NCI-H460 (cell line): ENCODE measurements around the gene LRRC2. TPM values are rescaled to one million over a fixed set of nuclear protein-coding genes. Genes with fewer than 3 reads are reported as not detected.
"Not testable (repeated sequence)": the region's sequence is repeated elsewhere in the genome, so short reads cannot be mapped to it uniquely, and the experiment has no call there.

Source experiments
- DNase-seq: peaks from one replicate; pipeline ENCODE4 v3.0.0-alpha.2; 2016; ENCODE audit warnings: low read depth; ENCODE audit errors: extremely low read depth
- total RNA-seq: library from RNA; depleted of rRNA; stranded (reverse); fragments of >200 nt; shearing (Covaris generic); gene quantifications from 2 replicates; pipeline ENCODE4 v1.2.3, GENCODE V29; 2014

The LRRC2 gene
- total RNA-seq, 1 experiment from 2014 or later: not detected

DNA sequence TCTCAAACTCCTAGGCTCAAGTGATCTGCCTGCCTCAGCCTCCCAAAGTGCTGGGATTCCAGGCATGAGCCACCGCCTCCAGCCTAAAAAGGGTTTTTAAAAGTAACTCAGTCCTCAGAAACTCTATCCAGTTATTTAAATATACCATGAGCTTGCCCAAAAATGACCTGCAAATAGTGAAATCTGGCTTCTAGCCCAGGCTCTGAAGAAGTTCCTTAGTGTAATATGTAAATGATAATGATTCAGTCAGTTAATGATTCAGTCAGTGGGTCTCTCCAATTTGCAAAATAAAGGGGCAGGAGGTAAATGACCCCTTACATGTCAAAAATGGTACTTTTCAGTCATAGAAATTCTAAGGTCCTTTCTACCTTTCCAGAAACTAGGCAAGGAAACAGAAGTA is 28.8 kb downstream of the LRRC2 start:
- DNase-seq: no peak

DNA sequence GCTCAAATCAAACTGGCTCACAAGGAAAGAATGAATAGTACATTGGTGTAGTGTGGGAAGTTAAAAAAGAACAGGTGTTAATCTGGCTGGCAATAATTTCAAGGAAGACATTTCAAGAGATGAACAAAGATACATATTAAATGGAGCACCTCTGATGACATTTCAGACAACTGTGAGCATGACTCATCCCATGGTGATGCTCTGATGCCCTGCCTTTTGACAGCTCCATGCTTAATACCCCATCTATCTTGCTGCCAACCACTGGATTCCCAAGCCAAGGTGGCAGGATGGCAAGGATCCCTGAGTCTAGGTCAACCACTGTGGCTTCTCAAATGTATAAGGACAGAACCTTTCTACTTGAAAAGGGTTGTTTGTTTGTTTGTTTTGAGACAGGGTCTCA is 29.3 kb downstream of the LRRC2 start:
- no peak for DNase-seq

DNA sequence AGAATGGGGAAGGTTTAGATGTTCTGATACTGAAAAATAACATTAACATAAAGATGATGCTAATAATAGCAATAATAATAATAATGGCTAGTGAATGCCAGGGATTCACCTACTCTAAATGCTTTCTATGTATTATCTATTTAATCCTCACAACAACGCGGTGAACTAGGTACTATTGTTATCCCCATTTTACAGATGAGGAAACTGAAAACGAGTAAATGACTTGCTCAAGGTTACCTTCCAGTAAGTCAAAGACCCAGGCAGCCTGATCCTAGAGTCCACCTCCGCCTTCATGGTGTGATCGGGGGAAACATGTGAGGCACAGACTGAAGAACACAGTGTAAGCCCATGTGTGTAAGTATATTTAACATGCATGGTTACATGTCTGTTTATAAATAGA is 30.4 kb downstream of the LRRC2 start:
- DNase-seq: no peak

DNA sequence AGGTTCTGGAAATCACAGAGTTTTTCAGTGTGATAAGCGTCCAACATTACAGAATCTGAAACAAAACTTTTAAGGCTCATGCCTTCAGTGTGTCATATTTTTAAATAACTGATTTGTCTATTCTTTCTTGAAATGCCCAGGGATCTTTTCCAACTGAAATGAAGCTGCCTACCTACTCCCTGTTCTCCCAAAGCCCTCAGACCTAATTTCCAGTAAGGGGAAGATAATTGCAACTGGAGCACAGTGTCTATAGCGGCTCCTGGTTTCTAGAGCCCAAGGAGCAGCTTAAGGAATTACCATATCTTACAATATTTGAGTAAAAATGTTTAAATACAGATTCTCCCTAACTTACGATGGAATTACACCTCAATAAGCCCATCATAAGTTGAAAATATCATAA is 33.0 kb downstream of the LRRC2 start:
- DNase-seq: no peak

DNA sequence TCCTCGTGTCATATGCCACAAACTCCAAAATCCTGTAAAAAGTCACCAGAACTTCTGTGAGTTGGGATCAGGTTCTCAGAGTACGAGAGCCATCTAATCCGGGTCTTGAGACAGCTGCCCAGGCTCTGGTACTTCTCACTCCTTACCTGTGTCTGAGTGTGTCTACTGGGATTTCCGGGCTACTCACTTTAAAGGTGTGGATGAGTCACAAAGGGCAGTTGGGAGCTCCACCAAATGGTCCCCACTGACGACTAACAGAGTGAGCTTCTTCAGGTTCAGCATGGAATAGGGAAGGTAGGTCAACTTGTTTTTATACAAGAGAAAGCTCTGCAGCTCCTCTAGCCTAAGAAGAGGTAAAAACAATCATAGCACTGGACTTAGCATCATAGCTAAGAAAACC is 38.9 kb downstream of the LRRC2 start:
- no peak for DNase-seq

DNA sequence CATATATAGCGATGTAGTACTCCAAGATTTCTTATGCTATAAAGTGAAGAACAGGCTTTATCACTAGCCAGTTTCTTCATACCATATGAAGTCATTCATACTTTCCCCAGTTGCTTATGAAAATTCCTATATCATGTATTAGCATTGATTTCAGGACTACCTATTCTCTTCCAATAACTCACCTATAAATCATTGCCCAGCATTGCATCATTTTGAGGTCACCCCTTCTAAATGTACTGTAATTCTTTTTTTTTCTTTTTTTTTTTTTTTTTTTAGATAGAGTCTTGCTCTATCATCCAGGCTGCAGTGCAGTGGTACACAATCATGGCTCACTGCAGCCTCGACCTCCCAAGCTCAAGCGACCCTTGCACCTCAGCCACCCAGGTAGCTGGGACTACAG is 41.3 kb downstream of the LRRC2 start:
- DNase-seq: no peak

DNA sequence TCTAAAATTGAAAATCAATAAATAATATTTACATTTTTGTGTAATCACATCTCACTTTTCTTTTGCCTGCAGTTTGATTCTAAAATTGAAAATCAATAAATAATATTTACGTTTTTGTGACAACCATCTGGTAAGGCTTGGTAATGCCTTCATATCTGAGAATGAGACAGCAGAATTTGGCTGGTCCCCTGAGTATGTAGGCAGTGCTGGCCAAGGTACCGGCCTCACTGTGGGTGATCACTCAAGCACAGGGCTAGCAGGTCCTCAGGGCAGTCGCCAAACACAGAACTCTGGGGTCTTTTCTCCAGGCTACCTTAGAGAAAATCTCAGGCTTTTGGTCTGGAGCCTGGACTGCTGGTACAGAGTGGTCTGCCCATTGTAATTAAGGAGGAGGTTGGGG is 42.1 kb downstream of the LRRC2 start:
- no peak for DNase-seq

DNA sequence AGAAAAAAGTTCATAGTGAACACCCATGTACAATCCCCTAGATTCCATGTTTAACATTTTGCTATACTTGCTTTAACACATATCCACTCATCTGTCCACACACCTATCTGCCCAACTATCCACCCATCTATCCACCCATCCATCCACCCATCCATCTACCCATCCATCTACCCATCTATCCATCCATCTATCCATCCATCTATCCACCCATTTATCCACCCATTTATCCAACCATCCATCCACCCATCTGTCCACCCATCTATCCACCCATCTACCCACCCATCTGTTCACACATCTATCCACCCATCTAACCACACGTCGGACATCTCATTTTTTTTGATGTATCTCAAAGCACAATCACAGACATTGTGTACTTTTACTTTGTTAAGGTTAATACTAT is 42.5 kb downstream of the LRRC2 start:
- no peak for DNase-seq

DNA sequence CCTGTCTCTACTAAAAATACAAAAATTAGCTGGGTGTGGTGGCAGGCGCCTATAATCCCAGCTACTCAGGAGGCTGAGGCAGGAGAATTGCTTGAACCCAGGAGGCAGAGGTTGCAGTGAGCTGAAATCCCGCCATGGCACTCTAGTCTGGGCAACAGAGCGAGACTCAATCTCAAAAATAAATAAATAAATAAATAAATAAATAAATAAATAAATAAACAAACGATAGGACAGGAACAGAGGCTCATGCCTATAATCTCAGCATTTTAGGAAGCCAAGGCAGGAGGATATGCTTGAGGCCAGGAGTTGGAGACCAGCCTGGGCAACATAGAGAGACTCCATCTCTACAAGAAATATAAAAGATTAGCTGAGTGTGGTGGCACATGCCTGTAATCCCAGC is 43.9 kb downstream of the LRRC2 start:
- DNase-seq: not testable (repeated sequence)

DNA sequence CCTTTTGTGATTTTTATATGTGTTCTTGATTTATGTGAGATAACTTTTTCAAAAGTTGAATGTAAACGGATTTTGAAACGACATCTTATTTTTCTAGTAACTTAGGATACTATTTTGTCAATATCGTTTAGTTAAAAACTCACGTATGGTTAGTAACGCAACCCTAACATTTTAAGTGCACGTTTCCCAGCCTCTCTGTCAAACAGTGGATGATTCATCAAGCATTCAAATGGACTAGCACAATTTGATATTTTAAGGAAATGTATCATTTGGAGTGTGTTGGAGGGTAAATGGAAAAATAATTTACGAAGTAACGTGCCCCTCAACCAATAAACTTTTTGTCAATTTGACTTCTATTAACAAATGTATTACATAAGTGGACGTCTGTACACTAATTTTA is 45.0 kb downstream of the LRRC2 start:
- no peak for DNase-seq

DNA sequence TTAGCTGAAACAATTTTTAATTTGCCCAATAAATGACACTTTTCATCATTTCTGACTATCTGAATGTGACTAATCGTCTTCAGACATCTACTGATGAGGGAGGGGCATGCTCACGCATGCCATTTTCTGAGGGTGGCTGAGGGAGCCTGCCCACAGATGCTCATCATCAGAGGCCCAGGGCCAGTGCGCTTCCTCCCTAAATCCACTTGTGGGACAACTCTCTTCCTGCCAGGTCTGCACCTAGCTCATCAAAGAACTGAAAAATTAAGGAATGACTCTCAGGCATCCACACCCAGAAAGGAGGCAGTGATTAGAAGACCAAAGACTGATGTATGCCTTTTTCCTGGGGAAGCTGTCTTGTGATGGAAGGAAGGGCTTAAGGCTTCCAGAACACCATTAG is 45.6 kb downstream of the LRRC2 start:
- no peak for DNase-seq

DNA sequence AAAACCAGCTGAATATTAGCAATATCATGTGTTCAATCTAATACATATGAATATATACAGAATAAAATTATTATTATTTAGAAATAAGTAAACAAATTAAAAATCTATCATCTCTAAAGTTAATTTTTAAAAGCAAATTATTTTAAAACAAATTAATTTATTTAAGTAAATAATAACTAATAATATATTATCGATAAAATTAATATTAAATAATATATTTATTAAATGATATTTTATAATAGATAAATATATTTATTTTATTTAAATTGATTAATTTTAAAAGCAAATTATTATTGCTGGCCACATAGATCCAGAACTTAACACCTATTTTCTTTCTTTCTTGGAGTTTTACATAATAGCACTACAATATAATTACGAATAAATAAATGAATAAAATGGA is 46.1 kb downstream of the LRRC2 start:
- DNase-seq: no peak

DNA sequence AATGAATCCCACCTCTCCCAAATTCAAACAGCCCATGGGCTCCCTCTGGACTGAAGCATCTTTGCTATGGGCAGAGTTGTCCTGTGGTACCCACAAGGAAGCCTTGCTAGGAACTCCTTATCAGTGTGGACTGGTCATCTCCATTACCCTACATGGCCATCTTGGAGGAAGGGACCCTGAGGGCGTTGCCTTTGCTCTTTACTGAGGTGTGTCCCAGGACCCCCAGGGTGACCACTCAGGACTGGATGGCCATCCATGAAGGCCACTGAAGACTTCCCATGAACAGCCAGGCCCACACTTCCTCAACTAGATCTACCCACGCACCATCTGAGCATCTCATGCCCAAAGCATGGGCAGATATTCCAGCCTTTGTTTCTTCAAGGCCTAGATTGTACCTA is 48.3 kb downstream of the LRRC2 start:
- DNase-seq: no peak

DNA sequence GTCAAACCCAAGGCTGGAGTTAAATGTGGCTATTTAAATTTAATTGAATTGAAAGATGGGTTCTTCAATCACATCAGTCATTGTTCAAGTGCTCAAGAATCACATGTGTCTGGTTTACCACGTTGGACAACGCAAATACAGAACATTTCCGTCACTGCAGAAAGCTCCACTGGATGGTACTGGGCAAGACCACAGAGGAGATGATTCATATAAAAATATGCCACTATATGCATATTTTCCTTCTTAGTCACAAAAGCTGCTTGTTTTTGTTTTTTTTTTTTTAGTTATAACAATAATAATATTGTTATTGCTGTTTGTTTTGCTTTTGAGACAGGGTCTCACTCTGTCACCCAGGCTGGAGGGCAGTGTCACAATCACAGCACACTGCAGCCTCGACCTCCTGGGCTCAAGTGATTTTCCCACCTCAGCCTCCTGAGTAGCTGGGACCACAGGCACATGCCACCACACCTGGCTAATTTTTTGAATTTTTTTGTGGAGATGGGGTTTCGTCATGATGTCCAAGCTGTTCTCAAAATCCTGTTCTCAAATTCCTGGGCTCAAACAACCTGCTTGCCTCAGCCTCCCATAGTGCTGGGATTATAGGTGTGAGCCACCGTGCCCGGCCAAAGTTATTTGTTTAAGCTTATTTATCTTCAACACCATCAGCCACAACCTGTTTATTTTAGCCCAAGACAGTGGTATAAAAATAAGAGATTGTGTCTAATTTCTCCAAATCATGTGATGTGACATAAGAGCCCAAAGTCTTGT is 48.9 kb downstream of the LRRC2 start:
- DNase-seq: no peak

DNA sequence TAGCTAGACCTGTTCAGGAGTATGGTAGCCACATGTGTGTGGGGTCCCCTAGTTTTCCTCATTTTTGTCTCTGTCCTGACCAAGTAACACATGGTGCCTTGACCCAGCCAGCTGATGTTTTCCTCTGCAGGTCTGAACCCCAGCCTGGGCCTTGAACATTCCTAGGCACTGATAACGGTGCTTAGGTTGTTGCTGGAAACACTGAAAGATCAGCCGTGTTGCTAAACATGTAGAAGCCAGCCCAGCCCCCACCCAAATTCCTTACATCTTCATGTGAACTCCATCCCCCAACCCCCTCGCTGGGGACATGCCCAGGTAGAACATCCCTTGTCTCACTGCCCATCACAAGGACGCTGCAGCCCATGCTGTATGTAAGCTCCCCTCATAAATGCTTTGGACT is 49.6 kb downstream of the LRRC2 start:
- no peak for DNase-seq

DNA sequence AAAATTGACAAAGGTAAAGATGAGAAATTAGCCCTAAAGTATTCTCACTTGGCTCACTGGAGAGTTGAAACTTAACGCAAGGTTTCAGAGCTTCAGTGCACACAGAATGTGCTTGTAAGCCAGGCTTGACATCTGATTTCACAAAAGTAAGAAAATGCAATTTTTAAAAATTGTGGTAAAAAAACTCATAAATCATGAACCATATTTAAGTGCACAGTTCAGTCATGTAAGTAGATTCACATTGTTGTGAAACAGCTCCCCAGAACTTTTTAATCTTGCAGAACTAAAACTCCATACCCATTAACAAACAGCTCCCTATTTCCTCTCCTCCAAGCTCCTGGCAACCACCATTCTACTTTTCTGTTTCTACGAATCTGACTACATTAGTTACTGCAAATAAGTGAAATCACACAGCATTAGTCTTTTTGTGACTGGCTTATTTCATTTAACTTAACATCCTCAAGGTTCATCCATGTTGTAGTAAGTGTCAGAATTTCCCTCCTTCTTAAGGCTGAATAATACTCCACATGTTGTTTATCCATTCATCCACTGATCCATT is 53.8 kb downstream of the LRRC2 start:
- no peak for DNase-seq

DNA sequence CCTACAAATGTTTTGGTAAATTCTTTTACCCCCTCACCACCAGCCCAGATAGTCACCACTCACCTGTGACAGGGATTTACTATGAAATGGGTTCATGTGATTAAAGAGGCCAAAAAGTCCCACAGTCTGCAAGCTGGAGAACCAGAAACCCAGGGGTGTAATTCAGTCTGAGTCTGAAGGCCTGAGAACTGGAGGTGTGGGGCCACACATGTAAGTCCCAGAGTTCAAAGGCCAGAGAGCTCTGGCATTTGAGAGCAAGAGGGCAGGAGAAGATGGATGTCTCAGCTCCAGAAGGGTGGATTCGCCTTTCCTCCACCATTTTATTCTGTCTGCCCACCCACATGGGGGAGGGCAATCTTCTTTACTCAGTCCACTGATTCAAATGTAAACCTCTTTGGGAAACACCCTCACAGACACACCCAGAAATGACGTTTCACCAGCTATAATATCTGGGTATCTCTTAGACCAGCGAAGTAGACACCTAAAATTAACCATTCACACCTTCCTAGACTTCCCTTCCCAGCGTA is 56.4 kb downstream of the LRRC2 start:
- no peak for DNase-seq

DNA sequence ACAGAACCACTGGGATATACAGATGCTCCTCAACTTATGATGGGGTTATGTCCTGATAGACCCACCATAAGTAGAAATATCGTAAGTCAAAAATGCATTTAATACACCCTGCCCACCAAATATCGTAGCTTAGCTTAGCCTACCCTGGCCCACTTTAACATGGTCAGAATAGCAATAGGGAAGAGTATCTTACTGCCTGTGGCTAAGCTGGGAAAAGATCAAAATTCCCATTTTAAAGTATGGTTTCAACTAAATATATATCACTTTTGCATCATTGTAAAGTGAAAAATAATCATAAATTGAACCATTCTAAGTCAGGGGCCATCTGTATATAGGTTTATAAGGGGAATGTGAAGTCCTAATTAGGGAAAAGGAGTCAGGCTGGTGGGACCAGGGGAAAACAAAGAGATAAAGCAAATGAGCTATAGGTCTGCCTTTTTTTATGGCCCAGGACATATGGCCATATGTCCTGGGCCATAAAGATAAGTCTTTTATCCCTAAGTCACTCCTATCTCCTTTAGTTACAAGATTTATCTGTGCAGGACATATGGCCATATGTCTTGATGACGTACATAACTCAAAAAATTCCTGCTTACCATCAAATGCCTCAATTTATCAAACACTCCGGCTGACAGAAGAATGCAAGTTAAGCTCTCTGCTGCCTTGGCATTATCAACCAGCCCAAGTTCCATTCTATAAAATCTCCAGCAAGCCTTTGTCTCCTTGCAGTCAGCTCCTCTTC is 57.1 kb downstream of the LRRC2 start:
- DNase-seq: no peak

DNA sequence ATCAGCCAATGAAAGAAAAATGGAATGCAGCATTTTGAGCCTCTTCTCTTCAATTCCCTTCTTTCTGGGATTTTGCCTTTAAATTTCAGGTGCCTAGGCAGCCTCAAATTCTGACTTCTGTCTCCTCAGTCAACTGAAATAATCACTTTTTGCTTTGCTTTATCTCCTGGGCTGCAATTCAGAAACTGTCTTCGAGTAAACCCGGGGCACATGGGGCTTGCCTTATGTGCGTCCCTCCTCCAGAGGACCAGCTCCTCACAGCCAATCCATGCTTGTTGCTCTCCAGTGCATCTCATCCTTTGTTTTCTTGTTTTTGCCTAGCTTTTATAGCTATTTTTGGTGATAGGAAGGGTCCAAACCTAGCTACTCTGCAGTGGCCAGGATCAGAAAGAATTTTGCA is 59.6 kb downstream of the LRRC2 start:
- DNase-seq: no peak

DNA sequence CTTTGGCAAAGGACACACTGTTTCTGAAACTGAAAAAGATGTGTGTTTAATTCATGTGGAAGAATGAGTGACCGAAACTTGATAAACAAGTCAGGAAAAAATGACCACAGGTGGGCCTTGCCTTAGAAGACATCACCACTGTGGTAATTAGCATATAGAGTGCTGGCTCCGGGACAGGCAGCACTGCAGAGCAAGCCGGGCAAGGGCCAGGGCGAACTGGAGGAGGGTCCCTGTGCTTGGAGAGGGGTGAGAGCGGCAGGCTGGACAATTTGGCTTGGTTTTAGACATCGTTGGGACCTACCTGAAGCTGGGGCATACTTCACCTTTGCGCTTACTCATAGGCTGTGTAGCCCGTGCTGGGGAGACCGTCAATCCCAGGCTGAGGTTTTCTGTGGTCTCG is 60.1 kb downstream of the LRRC2 start:
- no peak for DNase-seq

DNA sequence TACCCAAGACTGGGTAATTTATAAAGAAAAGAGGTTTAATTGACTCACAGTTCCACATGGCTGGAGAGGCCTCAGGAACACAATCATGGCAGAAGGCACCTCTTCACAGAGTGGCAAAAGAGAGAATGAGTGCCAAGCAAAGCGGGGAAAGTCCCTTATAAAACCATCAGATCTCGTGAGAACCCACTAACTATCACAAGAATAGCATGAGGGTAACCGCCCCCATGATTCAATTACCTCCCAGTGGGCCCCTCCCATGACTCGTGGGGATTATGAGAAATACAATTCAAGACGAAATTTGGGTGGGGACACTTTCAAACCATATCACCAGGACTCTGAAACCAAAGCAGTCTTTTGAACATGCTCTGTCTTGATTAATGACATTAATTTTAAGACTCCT is 61.3 kb downstream of the LRRC2 start:
- DNase-seq: no peak
